Urothelium cell line (cell line): ENCODE measurements around the gene APLP2.

ENCODE experiments used
- DNase-seq: peaks from one replicate; pipeline ENCODE4 v3.0.0; 2011; ENCODE audit warnings: low spot score, mixed read lengths
- FAIRE-seq: peaks from 2 replicates; lab custom pipeline; 2011; peaks lifted over from hg19 to GRCh38; lab: Jason Lieb, UNC

APLP2 gene

DNA sequence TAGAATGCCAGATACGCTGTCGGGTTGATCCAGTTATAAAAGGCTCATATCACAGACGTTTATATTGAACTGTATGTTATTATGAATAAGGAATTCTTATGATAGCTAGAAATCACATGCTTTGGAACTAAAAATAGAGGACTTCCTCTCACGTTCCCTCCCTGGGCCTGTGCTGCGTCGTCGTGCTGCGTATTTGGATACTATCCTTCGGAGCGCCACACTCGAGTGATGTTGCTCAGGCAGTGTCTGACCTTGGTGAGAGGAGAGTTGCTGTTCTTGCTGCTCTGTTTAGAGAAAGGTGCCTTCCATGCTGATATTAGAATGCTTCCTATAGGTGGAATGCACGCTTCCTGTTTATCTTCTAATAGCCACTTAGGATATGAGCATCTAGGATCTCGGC lies 69.7 kb downstream of the APLP2 start:
- DNase-seq (no peak), FAIRE-seq (no peak)

DNA sequence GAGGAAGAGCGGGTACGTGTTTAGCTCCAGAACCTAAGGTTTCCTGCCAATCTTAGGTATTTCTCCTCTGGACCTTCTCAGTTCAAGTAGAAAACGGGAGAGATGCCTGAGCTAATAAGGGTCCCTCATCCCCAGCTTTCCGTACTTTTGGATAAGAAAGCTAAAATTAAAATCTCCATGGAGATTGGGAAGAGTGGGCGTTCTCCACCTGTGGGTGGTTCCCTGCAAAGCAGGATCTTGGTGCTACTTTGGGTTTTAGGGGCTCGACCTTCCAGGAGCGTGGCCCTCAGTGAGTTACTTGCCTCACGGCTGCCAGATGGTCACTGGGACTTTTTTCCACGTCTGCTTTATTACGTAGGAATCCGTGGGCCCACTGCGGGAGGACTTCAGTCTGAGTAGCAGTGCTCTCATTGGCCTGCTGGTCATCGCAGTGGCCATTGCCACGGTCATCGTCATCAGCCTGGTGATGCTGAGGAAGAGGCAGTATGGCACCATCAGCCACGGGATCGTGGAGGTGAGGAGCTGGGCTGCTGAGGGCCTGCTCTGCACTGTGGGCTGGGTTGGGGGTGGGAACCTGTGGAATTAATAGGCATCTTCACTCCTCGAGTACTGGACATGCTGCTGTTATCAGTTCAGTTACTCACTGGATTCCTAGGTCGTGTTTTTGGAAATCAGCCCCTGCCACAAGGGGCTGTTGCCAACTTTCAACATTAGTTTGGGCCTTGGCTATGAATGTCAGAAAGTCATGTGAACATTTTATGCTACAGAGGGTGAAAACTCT lies 72.1 kb downstream of the APLP2 start:
- DNase-seq, result no peak
- no peak for FAIRE-seq

DNA sequence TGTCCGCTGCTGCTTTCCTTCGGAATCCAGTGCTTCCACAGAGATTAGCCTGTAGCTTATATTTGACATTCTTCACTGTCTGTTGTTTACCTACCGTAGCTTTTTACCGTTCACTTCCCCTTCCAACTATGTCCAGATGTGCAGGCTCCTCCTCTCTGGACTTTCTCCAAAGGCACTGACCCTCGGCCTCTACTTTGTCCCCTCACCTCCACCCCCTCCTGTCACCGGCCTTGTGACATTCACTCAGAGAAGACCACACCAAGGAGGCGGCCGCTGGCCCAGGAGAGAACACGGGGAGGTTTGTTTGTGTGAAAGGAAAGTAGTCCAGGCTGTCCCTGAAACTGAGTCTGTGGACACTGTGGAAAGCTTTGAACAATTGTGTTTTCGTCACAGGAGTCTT lies 74.4 kb downstream of the APLP2 start:
- DNase-seq, result no peak
- FAIRE-seq, result no peak

- DNase-seq, result no peak
Measured at GRCh38 chr11:130144861-130145281, 75.2 kb downstream of the APLP2 start.

DNA sequence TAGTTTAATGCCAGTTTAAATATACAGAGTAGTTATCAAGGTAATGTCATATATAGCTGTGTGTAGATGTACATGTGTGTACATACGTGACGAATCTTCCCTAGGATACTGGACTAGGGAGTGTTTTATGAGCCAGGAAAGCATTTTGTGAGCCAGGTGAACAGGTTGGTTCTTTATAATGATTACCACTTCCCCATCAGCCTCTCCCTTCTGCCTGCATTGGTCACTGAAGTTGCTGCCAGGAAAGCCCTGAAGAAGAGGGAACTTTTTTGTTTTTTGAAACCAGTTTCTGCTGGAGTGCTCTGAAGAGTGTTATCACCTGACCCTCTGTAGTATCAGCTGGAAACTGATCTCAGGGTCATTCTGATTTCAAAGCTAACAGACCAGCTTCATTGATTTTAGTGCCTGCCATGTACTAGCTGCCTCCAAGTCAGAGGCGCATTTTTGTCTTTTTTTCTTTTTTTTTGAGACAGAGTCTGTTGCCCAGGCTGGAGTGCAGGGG lies 75.7 kb downstream of the APLP2 start:
- DNase-seq (no peak), FAIRE-seq (no peak)

More at GRCh38 chr11:130144861-130145281, 75.2 kb downstream of the APLP2 start:
- FAIRE-seq, result no peak

- FAIRE-seq, result no peak
- DNase-seq, result peak; percentile 68
Measured at GRCh38 chr11:130145975-130146776, 76.5 kb downstream of the APLP2 start.

- FAIRE-seq, result no peak
- DNase-seq, result no peak
Measured at GRCh38 chr11:130146796-130147195, 77.1 kb downstream of the APLP2 start.

DNA sequence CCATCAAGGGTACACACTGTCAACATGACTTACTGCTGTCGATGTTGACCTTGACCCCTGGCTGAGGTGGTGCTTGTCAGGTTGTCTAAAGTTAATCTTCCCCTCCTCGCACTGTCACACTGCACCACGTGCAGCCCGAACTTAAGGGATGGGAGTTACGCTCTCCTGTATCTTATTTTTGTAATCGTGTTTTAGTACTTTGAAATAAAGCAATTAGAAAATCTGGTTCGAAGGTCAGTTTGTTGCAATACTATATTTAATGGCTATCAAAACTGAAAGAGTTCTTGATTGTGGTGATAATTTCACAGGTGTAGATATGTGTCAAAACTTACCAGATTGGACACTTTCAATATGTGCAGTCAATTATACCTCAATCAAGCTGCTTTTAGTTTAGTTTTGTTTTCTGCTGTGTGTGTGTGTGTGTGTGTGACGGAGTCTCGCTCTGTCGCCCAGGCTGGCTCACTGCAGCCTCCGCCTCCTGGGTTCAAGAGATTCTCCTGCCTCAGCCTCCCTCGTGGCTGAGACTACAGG lies 79.2 kb downstream of the APLP2 start:
- DNase-seq (no peak), FAIRE-seq (no peak)

DNA sequence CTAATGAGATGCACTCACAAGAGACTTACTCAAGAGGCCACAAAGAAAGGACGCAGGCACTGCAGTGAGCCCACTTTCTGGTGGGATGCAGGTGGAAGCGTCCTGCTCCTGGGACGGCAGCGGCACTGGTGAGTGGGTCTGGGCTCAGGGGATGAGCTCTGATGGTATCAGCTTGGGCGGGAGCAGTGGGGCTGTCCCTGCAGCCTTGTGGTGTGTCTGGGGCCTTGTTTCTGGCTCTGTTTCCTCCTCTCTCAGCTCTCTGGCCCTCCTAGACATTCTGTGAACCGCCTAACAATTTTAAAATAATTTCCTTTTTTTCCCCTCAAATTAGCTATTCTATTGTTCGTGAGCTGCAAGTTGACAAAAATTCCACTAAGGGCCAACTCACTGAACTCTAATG lies 81.1 kb downstream of the APLP2 start:
- DNase-seq (no peak), FAIRE-seq (no peak)

DNA sequence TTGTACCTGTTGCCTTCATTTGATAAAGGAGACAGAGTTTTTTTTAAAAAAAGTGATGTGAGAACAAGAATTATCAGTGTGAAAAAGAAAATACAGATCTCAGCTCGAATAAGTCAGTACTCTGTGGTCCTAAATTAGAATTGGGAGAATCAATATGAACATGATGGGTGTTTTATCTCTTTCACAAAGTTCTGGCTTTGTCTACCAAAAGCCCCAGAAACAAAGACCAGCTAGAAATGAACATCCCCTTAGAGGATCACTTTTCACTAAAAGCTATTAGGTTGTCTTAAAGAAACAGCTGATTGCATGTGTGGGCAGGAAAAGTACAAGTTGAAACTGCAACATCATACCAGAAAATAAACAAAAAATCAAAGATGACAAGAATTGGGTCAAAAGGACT lies 81.5 kb downstream of the APLP2 start:
- DNase-seq (no peak), FAIRE-seq (no peak)

- DNase-seq, result no peak
- no peak for FAIRE-seq
Measured at GRCh38 chr11:130156108-130157022, 86.7 kb downstream of the APLP2 start.

GRCh38 chr11:130157101-130157500 lies 87.4 kb downstream of the APLP2 start:
- DNase-seq (no peak), FAIRE-seq (no peak)

DNA sequence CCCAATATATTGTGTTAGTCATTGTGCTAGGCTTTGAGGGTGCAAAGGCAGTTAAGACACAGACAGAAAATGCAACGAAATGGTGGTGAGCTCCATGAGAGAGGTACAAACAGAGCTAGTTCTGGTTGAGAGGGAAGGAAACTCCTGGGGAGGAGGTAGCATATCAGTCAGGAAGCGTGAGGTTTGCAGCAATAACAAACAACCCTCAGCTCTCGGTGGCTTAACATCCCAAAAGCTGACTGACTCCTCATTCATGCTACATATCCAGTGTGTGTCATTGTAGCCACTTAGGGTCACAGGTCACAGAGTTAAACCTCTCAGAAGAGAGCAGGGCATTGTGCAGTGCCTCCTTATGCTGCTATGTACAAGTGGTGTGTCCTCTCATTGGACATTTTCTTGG lies 88.1 kb downstream of the APLP2 start:
- DNase-seq (no peak), FAIRE-seq (no peak)

- FAIRE-seq, result no peak
- DNase-seq, result no peak
Measured at GRCh38 chr11:130159139-130159538, 89.4 kb downstream of the APLP2 start.

DNA sequence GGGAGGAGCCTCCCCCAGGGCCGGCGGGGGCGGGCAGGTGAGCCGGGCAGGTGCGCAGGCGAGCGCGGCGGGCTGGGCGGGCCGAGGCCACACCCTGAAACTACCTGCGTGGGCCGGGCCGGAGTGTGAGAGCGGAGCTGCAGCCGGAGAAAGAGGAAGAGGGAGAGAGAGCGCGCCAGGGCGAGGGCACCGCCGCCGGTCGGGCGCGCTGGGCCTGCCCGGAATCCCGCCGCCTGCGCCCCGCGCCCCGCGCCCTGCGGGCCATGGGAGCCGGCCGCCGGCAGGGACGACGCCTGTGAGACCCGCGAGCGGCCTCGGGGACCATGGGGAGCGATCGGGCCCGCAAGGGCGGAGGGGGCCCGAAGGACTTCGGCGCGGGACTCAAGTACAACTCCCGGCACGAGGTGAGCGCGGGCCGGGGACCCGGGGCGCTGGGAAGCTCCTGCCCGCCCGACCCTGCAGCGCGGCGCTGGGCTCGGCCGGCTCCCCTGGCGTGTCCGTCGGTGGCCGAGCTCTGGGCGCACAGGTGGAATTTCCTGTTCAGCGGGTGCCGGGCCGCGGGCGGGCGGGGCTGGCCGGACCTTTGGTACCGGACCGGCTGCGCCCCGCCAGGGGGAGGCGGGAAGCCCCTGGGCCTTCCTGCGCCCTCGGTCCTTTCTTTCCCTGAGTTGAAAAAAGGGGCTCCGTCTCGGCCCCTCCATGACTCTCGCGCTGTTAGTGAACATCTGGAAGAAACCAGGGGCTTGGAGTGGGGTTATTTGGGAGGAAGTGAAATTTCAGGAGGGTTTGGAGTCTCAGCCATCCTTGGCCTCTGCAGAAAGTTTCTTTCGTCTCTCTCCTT lies 90.2 kb downstream of the APLP2 start, which contains the start of gene ST14:
ST14 (plus strand) TSS at position 126 of the 841 bp plus-strand sequence; CDS start at position 324, 198 bp downstream.
- DNase-seq (no peak), FAIRE-seq (no peak)

DNA sequence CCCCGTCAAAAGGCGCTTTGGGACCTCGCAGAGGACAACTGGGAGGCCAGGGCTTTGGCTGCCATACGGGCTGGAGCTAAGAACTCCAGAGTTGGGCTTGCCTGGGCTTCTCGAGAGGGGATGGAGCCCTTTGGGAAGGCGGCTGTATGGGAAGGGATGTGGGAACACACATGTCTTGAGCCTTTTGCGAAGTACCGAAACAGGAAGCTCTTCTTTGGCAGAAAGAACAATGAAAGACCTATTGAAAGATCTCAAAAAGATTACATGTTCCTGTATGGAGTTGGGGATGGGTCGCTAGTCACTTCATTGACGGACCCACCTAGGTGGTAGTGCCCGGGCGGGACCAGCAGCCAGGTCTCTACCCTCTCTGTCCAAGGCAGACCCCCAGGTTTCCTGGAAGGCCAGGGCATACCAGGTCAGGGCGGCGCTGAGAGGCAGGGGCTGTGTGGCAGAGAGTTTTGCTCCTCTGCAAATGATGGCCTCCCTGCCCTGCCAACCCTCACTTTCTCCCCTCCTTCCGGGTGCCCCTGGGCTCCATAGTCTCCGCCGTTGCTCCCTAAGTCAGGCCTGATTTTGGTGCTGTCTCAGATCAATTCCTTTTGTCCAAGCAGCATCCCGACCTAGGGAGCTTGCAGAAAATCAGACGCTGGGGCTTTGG lies 90.9 kb downstream of the APLP2 start:
- DNase-seq, result no peak
- no peak for FAIRE-seq

GRCh38 chr11:130161441-130162145 lies 91.9 kb downstream of the APLP2 start:
- no peak for DNase-seq
- no peak for FAIRE-seq

- FAIRE-seq (no peak), DNase-seq (no peak)
Measured at GRCh38 chr11:130162733-130163132, 93.0 kb downstream of the APLP2 start.
